AG08396 (cell line): ENCODE results near the gene P2RY10.
"Not testable (repeated sequence)": the region's sequence is repeated elsewhere in the genome, so short reads cannot be mapped to it uniquely, and the experiment has no call there.

Source experiments
- DNase-seq: peaks from one replicate; pipeline ENCODE4 v3.0.0; 2012; ENCODE audit warnings: low spot score, mixed read lengths

The P2RY10 gene

DNA sequence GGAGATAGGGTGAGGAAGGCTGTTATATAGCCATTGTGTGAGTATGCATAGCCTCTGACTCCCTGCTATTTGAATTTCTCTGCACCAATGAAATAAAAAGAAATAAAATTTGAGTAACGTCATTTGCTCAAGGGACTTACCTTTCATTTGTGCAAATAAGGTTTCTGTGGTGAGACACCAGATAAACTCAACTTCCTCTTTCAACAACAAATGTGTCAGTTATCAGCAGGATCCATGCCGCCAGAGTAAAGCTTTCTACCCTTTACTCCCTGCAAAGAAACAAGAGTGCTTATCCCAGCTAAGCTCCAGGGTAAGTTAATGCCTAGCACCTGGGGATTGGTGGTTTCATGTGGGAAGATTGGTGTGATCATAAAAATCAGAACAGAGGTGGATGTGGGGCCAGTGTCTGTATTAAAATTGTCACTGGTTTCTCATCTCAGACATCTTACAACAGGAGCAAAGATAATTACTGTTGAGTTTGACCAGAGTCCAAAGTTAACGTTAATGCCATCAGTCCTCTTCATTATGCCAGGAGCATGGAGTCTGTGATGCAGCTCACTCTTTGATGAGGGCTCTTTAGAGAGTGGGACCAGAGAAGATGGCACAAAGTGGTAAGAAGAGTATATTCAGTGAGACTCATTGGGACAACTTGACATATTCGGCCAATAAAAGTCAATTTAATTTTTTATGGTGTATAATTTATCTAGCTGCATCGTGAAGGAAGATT is at the start of gene P2RY10:
TSS of gene P2RY10 (plus strand) at position 206 of the 727 bp plus-strand sequence. CDS start 15,130 bp downstream, outside the sequence.
- DNase-seq = no peak

DNA sequence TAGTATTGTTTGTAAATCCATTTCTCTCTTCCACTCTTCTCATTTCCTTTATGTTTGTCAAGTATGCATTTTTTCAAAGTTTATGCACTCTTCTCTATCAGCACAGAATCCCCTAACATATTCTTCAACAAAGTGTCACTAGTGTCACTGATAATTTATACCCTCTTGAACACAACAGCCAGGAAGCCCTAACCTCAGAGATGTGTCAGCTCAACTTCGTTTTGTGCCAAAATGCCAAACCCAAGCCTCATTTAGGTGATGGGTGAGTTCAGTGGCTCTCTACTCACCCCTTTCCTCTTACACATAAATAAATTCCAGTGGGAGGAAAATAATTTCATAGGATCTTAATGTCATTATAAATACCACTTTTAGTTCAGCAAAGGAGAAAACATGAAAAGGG is 22.4 kb upstream of the P2RY10 start:
- DNase-seq = no peak

DNA sequence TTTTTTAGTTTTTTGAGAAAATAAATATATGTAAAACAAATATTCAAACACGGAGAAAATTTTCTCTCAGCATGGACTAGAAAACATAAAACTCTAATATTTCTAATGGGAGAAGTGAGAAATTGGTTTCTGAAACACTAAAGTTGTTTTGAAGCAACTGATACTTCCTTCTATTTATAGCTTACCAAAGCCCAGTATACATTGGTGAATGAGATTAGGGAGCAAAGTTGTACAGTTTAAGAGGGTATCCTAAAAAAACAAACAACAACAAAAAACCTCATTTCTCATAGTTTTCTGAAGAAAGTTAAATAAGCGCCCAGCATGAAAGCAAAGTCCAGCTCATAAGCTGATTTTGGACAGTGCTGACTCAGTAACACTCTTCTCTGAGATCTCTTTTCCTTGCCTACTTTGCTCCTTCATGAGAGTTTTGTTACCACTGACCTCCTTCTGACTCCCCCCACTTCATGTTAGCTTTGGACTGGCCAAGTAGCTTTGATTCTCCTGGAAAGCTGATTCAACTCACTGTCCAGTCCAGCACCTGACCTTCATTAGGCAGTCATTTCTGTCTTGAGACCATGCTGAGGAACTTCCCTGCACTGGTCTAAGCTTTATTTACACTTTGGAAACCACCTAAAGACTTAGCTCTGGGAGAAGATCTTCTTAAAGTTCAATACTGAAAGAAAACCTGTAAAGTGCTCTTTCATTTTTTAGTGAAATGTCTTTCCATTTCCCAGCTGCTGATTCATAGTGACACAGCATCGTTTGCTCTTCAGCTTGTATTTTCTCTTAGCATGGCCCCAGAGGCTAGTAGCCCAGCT is 21.8 kb upstream of the P2RY10 start:
- no peak for DNase-seq

- DNase-seq = no peak
These were observed 13.4 kb upstream of the P2RY10 start for GRCh38 chrX:78931814-78932213.

DNA sequence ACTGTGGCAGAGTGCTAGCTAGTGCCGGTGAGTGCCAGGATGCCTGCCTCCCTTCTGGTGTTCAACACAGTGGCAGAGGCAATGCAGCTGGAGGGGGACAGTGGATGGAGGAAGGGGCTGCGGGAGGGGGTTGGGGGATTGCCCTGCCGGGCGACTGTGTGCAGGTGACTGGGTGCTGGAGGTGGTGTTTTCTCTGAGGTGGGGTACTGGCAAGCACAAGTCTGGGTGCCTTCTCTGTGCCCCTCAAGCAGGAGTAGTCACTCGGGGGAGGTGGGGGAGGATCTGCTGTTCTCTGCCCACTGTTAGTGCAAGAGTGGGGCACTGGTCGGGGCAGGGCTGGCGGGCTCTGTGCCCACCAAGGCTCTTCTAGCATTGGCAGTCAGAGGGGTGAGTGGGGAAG is 10.3 kb upstream of the P2RY10 start:
- DNase-seq = no peak

DNA sequence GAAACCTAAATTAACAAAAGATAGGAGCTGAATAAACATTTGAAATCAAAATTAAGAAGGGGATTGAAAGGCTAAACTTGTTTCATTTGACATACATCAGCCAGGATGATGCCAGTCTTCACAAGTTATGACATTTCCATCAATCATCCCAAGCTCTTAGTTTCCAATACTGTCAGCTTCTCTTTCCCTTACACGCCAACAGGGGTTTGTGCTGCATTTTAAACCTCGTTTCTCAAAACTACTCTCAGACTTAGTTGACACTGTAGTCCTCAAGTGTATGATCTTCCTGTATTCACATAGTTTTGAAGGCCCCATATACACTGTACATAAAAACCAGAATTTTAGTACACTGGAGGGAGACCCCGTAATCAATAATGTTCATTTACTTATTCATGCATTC is 840 bp upstream of the P2RY10 start:
- no peak for DNase-seq

- no peak for DNase-seq
These were observed 1.2 kb downstream of the P2RY10 start for GRCh38 chrX:78946178-78946931.

- DNase-seq = no peak
These were observed 5.0 kb downstream of the P2RY10 start for GRCh38 chrX:78950009-78950835.

DNA sequence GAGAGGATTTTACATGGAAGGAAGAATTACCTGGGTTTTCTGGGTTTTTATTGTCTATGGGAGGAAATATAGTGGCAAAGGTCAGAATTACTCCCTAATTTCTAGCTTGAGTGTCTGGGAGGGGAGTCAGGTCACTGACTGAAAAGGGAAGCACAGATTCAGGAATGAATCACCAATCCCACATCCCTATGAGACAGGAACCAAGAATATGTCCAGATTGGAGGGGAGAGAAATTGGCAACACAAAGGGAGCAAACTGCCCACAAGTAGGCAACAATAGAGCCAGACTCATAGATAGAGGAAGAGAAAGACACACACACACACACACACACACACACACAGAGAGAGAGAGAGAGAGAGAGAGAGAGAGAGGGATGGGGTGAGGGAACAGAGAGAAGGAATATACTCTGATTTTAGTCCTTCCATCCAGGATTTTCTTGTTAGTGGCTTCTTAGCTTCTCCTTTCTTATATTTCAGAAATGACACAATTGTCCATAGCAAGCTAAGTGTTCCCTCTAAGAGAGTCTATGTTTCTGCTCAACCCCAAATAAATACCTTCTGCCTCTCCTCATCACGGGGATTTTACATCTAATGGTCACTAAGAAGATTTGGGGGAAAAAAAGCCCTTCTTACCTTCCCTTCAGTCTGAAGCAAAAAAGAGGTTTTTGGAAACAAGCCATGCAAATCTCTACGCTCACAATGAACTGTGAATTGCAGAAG is 12.0 kb downstream of the P2RY10 start:
- no peak for DNase-seq

DNA sequence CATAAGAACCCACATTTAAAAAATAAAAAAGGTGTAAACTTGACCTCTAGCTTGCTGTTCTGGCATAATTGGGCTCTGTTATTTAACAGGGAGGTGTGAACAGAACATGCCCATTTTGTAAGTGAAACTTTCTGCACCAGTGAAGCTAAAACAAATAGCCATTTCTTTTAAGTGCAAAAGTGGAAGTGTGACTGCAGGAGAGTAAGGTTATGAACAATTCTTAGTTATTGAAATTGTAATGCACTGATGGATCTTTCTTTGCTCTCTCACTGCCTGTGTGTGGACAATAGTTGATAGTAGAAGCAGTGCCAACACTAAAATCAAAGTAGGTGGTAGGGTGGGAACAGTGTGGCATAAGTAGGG is 12.6 kb downstream of the P2RY10 start:
- no peak for DNase-seq

GRCh38 chrX:78958419-78959116 is 13.4 kb downstream of the P2RY10 start:
- DNase-seq = no peak

DNA sequence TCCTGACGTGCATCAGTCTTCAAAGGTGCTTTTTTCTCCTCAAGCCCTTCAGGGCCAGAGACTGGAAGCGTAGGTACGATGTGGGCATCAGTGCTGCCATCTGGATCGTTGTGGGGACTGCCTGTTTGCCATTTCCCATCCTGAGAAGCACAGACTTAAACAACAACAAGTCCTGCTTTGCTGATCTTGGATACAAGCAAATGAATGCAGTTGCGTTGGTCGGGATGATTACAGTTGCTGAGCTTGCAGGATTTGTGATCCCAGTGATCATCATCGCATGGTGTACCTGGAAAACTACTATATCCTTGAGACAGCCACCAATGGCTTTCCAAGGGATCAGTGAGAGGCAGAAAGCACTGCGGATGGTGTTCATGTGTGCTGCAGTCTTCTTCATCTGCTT is 15.7 kb downstream of the P2RY10 start:
- DNase-seq = no peak

- no peak for DNase-seq
These were observed 19.4 kb downstream of the P2RY10 start for GRCh38 chrX:78964598-78964997.

GRCh38 chrX:78979789-78980464 is 34.7 kb downstream of the P2RY10 start:
- DNase-seq = no peak

DNA sequence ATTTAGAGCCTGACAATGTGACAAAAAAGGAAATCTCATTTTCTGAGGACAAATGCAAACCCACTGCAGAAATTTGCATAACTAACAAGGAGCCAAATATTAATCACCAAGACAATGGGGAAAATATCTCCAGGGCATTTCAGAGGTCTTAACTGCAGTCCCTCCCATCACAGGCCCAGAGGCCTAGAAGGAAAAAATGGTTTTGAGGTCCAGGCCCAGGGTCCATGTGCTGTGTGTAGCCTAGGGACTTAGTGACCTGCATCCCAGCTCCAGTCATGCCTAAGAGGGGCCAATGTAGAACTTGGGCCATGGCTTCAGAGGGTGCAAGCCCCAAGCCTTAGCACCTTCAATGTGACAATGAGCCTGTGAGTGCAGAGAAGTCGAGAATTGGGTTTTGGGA is 44.2 kb downstream of the P2RY10 start:
- DNase-seq = no peak

DNA sequence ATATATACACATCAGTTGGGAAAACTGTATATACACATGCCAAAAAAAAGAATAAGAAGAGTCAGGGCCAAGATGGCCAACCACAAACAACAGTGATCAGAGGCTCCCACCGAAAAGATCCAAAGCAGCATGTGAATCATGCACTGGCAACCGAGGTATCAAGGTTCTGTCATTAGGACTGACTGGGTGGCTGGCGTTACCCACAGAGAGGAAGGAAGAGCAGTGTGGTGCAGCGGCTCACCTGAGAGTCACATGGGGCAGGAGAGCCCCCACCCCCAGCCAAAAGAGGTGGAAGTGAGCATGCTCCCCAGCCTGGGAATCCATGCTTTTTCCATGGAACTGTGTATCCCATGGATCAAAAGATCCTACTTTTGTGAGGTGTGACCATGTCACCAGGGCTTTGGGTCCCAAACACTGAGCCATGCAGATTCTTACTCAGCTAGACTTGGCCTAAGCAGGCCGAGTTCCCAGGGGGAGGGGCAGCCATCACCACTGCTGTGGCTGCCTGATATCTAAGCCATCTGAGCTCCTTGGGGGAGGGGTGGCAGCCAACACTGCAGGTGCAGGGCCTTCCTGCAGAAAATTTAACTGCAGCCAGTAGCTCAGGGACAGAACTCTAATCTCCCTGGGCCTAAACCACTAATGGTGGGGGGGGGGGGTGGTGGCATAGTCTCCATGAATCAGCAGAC is 52.8 kb downstream of the P2RY10 start:
- no peak for DNase-seq

DNA sequence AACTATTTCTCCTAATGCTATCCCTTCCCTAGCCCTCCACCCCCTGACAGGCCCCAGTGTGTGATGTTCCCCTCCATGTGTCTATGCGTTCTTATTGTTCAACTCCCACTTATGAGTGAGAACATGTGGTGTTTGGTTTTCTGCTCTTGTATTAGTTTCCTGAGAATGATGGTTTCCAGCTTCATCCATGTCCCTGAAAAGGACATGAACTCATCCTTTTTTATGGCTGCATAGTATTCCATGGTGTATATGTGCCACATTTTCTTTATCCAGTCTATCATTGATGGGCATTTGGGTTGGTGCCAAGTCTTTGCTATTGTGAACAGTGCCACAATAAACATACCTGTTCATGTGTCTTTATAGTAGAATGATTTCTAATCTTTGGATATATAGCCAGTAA is 62.3 kb downstream of the P2RY10 start:
- DNase-seq = not testable (repeated sequence)
